CD14-positive monocyte (primary cell): ENCODE results near the gene PSMD5. TPM values are rescaled to one million over a fixed set of nuclear protein-coding genes. Genes with fewer than 3 reads are reported as not detected.
A peak's percentile ranks its signal among the peaks of the same experiment; 100 is the strongest.

Experiments used
- DNase-seq, 3 donors: peaks; one replicate each; pipeline ENCODE4 v3.0.0-alpha.2; 2011 to 2022
- H2AFZ ChIP-seq: 2 replicates; pipeline ENCODE4 v1.6.0; 2012; ENCODE audit warnings: mild to moderate bottlenecking, low read depth, low read length, inconsistent platforms; ENCODE audit not compliant: insufficient read depth, poor library complexity, severe bottlenecking
- H3K27ac ChIP-seq, 2 donors: 1 replicate in 1 of 2; 2 replicates in 1 of 2; pipeline ENCODE4 v1.5.1; 2012 to 2013; ENCODE audit warnings: low read length in 2 of 2, control low read depth in 1 of 2, inconsistent platforms in 1 of 2, low read depth in 1 of 2, mild to moderate bottlenecking in 1 of 2
- H3K27me3 ChIP-seq, 2 donors: one replicate each; pipeline versions ENCODE4 v1.6.0 to v1.6.1; 2011 to 2013; ENCODE audit warnings: low read length in 2 of 2; ENCODE audit not compliant: control insufficient read depth in 2 of 2, insufficient read depth in 2 of 2
- H3K36me3 ChIP-seq, 2 donors: replicated peaks in 1 of 2; 1 replicate in 1 of 2; 2 replicates in 1 of 2; pipeline versions ENCODE4 v1.5.1 to v1.6.1; 2012 to 2013; ENCODE audit warnings: low read length in 2 of 2, control low read depth in 1 of 2, inconsistent platforms in 1 of 2, mild to moderate bottlenecking in 1 of 2; ENCODE audit not compliant: insufficient read depth in 2 of 2, control insufficient read depth in 1 of 2
- H3K4me1 ChIP-seq, 2 donors: 1 replicate in 1 of 2; 2 replicates in 1 of 2; pipeline versions ENCODE4 v1.5.1 to v1.6.1; 2012 to 2013; ENCODE audit warnings: low read length in 2 of 2, control low read depth in 1 of 2, inconsistent platforms in 1 of 2, mild to moderate bottlenecking in 1 of 2, moderate library complexity in 1 of 2; ENCODE audit not compliant: insufficient read depth in 2 of 2, control insufficient read depth in 1 of 2
- H3K4me2 ChIP-seq: replicated peaks from 2 replicates; pipeline ENCODE3; 2012; ENCODE audit warnings: low read length, moderate library complexity, mild to moderate bottlenecking; ENCODE audit not compliant: poor library complexity, severe bottlenecking; ENCODE audit errors: extremely low read depth
- H3K4me3 ChIP-seq, 3 experiments: fragments of 200-600 bp in 1 of 3; sonication (generic) in 1 of 3; replicated peaks in 1 of 3; 1 replicate in 2 of 3; 2 replicates in 1 of 3; pipeline ENCODE4 v1.5.1; 2011 to 2013; ENCODE audit warnings: low read length in 3 of 3, mild to moderate bottlenecking in 3 of 3, control low read depth in 2 of 3, low read depth in 2 of 3, inconsistent platforms in 1 of 3, moderate library complexity in 1 of 3
- H3K79me2 ChIP-seq: 2 replicates; pipeline ENCODE4 v1.6.0; 2012; ENCODE audit warnings: mild to moderate bottlenecking, control low read depth, inconsistent platforms, low read length, moderate library complexity; ENCODE audit not compliant: insufficient read depth
- H3K9ac ChIP-seq: 2 replicates; pipeline ENCODE4 v1.6.0; 2017; ENCODE audit warnings: low read length, mild to moderate bottlenecking; ENCODE audit not compliant: insufficient read depth, poor library complexity, severe bottlenecking
- H3K9me3 ChIP-seq, 2 donors: replicated peaks in 1 of 2; 1 replicate in 1 of 2; 2 replicates in 1 of 2; pipeline versions ENCODE4 v1.5.1 to v1.6.1; 2012 to 2013; ENCODE audit warnings: low read length in 2 of 2, control low read depth in 1 of 2; ENCODE audit not compliant: control insufficient read depth in 1 of 2, insufficient read depth in 1 of 2
- H4K20me1 ChIP-seq: 2 replicates; pipeline ENCODE4 v1.6.0; 2012; ENCODE audit warnings: mild to moderate bottlenecking, low read length, control low read depth, moderate library complexity; ENCODE audit not compliant: insufficient read depth
- H3K27ac Mint-ChIP-seq, 7 donors: one replicate each; pipeline ENCODE4 v1.8.0; 2020; ENCODE audit warnings: mild to moderate bottlenecking in 7 of 7, mixed read lengths in 7 of 7, moderate library complexity in 6 of 7, inconsistent platforms in 2 of 7
- H3K27me3 Mint-ChIP-seq, 3 donors: one replicate each; pipeline ENCODE4 v1.8.0; 2021 to 2022; ENCODE audit warnings: low read depth in 3 of 3, mild to moderate bottlenecking in 3 of 3, mixed read lengths in 3 of 3, moderate library complexity in 3 of 3, inconsistent platforms in 1 of 3
- H3K36me3 Mint-ChIP-seq, 2 donors: one replicate each; pipeline ENCODE4 v1.8.0; 2020; ENCODE audit warnings: mixed read lengths in 2 of 2, inconsistent platforms in 1 of 2, mild to moderate bottlenecking in 1 of 2
- H3K4me1 Mint-ChIP-seq: one replicate; pipeline ENCODE4 v1.8.0; 2020; ENCODE audit warnings: mild to moderate bottlenecking, mixed read lengths
- H3K4me3 Mint-ChIP-seq, 2 donors: one replicate each; pipeline ENCODE4 v1.8.0; 2020; ENCODE audit warnings: mild to moderate bottlenecking in 2 of 2, mixed read lengths in 2 of 2, moderate library complexity in 1 of 2
- H3K9me3 Mint-ChIP-seq, 7 donors: one replicate each; pipeline ENCODE4 v1.8.0; 2020 to 2022; ENCODE audit warnings: mixed read lengths in 7 of 7, mild to moderate bottlenecking in 6 of 7, moderate library complexity in 6 of 7, inconsistent platforms in 2 of 7
- CTCF ChIP-seq: fragments of 200-600 bp; IDR thresholded peaks from one replicate; pipeline ENCODE4 v1.8.0; 2022; ENCODE audit warnings: antibody characterized with exemption, mild to moderate bottlenecking
- WGBS: methylation state at CpG from one replicate; pipeline ENCODE4 v1.1.5; 2013; ENCODE audit warnings: missing lambda C conversion rate; ENCODE audit not compliant: insufficient coverage; 5-methylcytosine and 5-hydroxymethylcytosine counted together
- intact Hi-C, 2 donors: fragments of 100-400 bp; cut with micrococcal nuclease; formaldehyde crosslinking; loops; one replicate each; pipeline versions ENCODE4 v1.15.0 to v1.15.1; 2023
- polyA plus RNA-seq, 3 donors: library from polyadenylated mRNA; depleted of rRNA in 1 of 3; unstranded in 2 of 3; stranded (reverse) in 1 of 3; fragments of 300-500 nt in 2 of 3; fragments of >200 nt in 1 of 3; fragmentation: Illumina TruSeq in 2 of 3; gene quantifications; 1 replicate in 2 of 3; 2 replicates in 1 of 3; pipeline ENCODE4 v1.2.3, GENCODE V29; 2012 to 2021

Gene PSMD5
- polyA plus RNA-seq, 3 donors: 10.0 to 20.9 (median 10.7) TPM

DNA sequence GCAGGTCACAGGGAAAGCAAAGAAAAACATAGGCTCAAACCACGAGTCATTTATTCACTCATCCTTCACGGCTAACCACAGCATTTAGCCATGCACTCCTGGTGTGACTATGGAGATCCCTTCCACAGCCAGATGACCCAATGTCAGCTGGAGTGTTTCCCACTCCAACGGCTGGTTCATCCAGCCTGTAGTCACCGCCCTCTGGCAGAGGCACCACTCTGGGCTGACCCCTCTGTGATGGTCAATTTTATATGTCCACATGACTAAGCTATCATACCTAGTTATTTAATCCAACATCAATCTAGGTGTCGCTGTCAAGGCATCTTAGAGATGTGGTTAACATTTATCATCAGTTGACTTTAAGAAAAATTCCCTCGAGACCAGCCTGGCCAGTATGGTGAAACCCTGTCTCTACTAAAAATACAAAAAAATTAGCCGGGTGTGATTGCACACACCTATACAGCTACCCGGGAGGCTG is 43.8 kb upstream of the PSMD5 start:
- Mint-ChIP-seq H3K27me3 (peaks cover 2 to 7% (median 6%) of the 10 kb centered on the region in 3 donors), H3K9me3 (peaks cover 0 to 2% (median 0%) of the 10 kb centered on the region in 7 donors), H3K4me3 (no peak overlapping the region), H3K36me3 (no peaks in the 10 kb centered on the region), H3K4me1 (peaks cover 15% of the 10 kb centered on the region), H3K27ac (no peak overlapping the region)
- H3K36me3 ChIP-seq: no peaks in the 10 kb centered on the region
- H2AFZ ChIP-seq: peak overlapping the region; percentile 17
- 16% methylated on average over 3 of the region's 8 CpGs for WGBS
- intact Hi-C loops: no loop called here
- H3K79me2 ChIP-seq: no peaks in the 10 kb centered on the region
- H3K9ac ChIP-seq: no peak overlapping the region
- H4K20me1 ChIP-seq: no peaks in the 10 kb centered on the region
- DNase-seq: no peak
- no peak for TF ChIP-seq CTCF
- no peak overlapping the region for H3K27ac ChIP-seq
- no peak overlapping the region for H3K4me3 ChIP-seq
- no peaks in the 10 kb centered on the region for H3K4me1 ChIP-seq
- H3K27me3 ChIP-seq: no peaks in the 10 kb centered on the region
- H3K4me2 ChIP-seq: no peak overlapping the region
- no peaks in the 10 kb centered on the region for H3K9me3 ChIP-seq

DNA sequence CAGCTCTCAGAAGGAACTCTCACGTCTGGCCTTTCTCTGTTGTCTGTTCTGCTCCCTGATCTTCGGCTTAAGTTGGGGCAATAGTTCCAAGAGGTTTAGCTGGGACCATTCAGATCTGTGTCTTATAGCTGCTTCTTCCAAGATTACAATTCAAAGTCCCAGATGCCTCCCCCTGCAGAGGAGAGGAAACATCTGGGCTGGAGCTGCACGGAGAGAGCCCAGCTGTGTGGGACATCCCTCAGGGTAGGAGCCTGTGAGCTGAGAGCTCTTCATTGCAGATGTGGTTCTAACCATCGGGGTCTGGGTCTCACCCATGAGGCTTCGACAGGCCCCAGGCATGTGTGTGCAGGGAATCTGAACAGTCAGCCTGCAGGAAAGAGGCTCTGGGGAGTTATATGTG is 43.2 kb upstream of the PSMD5 start:
- Histone ChIP-seq H3K27ac (no peak overlapping the region), H3K27me3 (no peaks in the 10 kb centered on the region), H2AFZ (peak overlapping the region; percentile 17), H3K79me2 (no peaks in the 10 kb centered on the region), H3K4me2 (no peak overlapping the region), H3K9me3 (no peaks in the 10 kb centered on the region), H3K4me1 (no peaks in the 10 kb centered on the region), H3K9ac (no peak overlapping the region), H4K20me1 (no peaks in the 10 kb centered on the region), H3K4me3 (no peak overlapping the region), H3K36me3 (no peaks in the 10 kb centered on the region)
- Mint-ChIP-seq H3K27me3 (peaks cover 2 to 8% (median 6%) of the 10 kb centered on the region in 3 donors), H3K27ac (no peak overlapping the region), H3K4me3 (no peak overlapping the region), H3K36me3 (no peaks in the 10 kb centered on the region), H3K9me3 (peaks cover 0 to 2% (median 0%) of the 10 kb centered on the region in 7 donors), H3K4me1 (peaks cover 17% of the 10 kb centered on the region)
- 0% methylated on average over 3 of the region's 5 CpGs for WGBS
- no peak for TF ChIP-seq CTCF
- DNase-seq: no peak
- intact Hi-C loops: no loop called here
